Endothelial cell of umbilical vein (primary cell): ENCODE data around the gene SPACA7. TPM values are rescaled to one million over a fixed set of nuclear protein-coding genes. Genes with fewer than 3 reads are reported as not detected.

Source experiments
- BruUV-seq: library from RNA; stranded (reverse); fragments of 400-500 nt; replicated peaks from 2 replicates; lab custom pipeline; 2021; lab: Mats Ljungman, UMichigan
- CTCF ChIA-PET: fragments of 300-600, 350-600 bp; sonication (Branson Sonifier 250); formaldehyde crosslinking; loops from one replicate; lab custom pipeline; 2021; ENCODE audit warnings: antibody characterized with exemption, inconsistent platforms; lab: Charles Lee
- POLR2A ChIA-PET: fragments of 300-600, 350-600 bp; sonication (Branson Sonifier 250); formaldehyde crosslinking; loops from one replicate; lab custom pipeline; 2021; ENCODE audit warnings: antibody characterized with exemption, inconsistent platforms; lab: Charles Lee
- DNase-seq: peaks from one replicate; pipeline ENCODE4 v3.0.0-alpha.2; 2011; ENCODE audit warnings: low read depth, low spot score
- FAIRE-seq: peaks from 2 replicates; lab custom pipeline; 2011; peaks lifted over from hg19 to GRCh38; lab: Jason Lieb, UNC
- H2AFZ ChIP-seq: 2 replicates; pipeline ENCODE4 v1.6.0; 2012; ENCODE audit warnings: low read depth, low read length, control low read depth, inconsistent platforms
- H3K27ac ChIP-seq: 2 replicates; pipeline ENCODE4 v1.5.1; 2011; ENCODE audit warnings: low read depth, mild to moderate bottlenecking, control low read depth, low read length, moderate library complexity; ENCODE audit not compliant: insufficient read depth
- H3K27me3 ChIP-seq, 2 experiments: 2 replicates each; pipeline versions ENCODE4 v1.6.0 to v1.6.1; 2011; ENCODE audit warnings: low read length in 2 of 2, mixed read lengths in 1 of 2; ENCODE audit not compliant: control insufficient read depth in 2 of 2, insufficient read depth in 2 of 2
- H3K36me3 ChIP-seq, 2 experiments: 2 replicates in 1 of 2; 3 replicates in 1 of 2; pipeline ENCODE4 v1.5.1; 2011; ENCODE audit warnings: low read length in 2 of 2, mild to moderate bottlenecking in 1 of 2, moderate library complexity in 1 of 2; ENCODE audit not compliant: control insufficient read depth in 2 of 2, insufficient read depth in 2 of 2; ENCODE audit errors: extremely low read depth in 1 of 2
- H3K4me1 ChIP-seq: 3 replicates; pipeline ENCODE4 v1.5.1; 2011; ENCODE audit warnings: mild to moderate bottlenecking, low read length; ENCODE audit not compliant: control insufficient read depth, insufficient read depth; ENCODE audit errors: extremely low read depth
- H3K4me2 ChIP-seq: 2 replicates; pipeline ENCODE4 v1.6.1; 2011; ENCODE audit warnings: low read length, control low read depth, mixed read lengths; ENCODE audit not compliant: insufficient read depth
- H3K4me3 ChIP-seq, 3 experiments: fragments of 200-600 bp in 1 of 3; sonication (generic), shearing (Covaris generic) in 1 of 3; replicated peaks in 1 of 3; 2 replicates each; pipeline ENCODE4 v1.5.1; 2011 to 2016; ENCODE audit warnings: control low read depth in 3 of 3, low read length in 3 of 3, mild to moderate bottlenecking in 2 of 3, inconsistent platforms in 1 of 3, low read depth in 1 of 3, moderate library complexity in 1 of 3; ENCODE audit not compliant: insufficient read depth in 1 of 3
- H3K79me2 ChIP-seq: 2 replicates; pipeline ENCODE4 v1.6.0; 2012; ENCODE audit warnings: low read length, inconsistent platforms; ENCODE audit not compliant: control insufficient read depth, insufficient read depth
- H3K9ac ChIP-seq: replicated peaks from 2 replicates; pipeline ENCODE3; 2011; ENCODE audit warnings: low read length, control low read depth; ENCODE audit not compliant: insufficient read depth; ENCODE audit errors: extremely low read depth
- H3K9me1 ChIP-seq: replicated peaks from 3 replicates; pipeline ENCODE4 v1.6.0; 2011; ENCODE audit warnings: mild to moderate bottlenecking, low read length; ENCODE audit not compliant: control insufficient read depth, insufficient read depth; ENCODE audit errors: extremely low read depth
- H3K9me3 ChIP-seq: replicated peaks from 2 replicates; pipeline ENCODE4 v1.5.1; 2012; ENCODE audit warnings: low read length, inconsistent platforms; ENCODE audit not compliant: control insufficient read depth, insufficient read depth
- H4K20me1 ChIP-seq: replicated peaks from 2 replicates; pipeline ENCODE3; 2011; ENCODE audit warnings: mild to moderate bottlenecking, low read length; ENCODE audit not compliant: control insufficient read depth, insufficient read depth; ENCODE audit errors: extremely low read depth
- CTCF ChIP-seq, 2 donors: IDR thresholded peaks; 1 replicate in 1 of 2; 2 replicates in 1 of 2; pipeline ENCODE4 v1.5.1; 2011; ENCODE audit warnings: low read length in 2 of 2, mild to moderate bottlenecking in 2 of 2, moderate library complexity in 2 of 2, control low read depth in 1 of 2, inconsistent platforms in 1 of 2, low read depth in 1 of 2; ENCODE audit not compliant: insufficient read depth in 1 of 2; ENCODE audit errors: extremely low read depth in 1 of 2
- EZH2 ChIP-seq: IDR thresholded peaks from 2 replicates; pipeline ENCODE4 v1.6.1; 2012; ENCODE audit warnings: borderline replicate concordance, low read depth, mild to moderate bottlenecking, moderate library complexity, low read length, inconsistent platforms; ENCODE audit not compliant: severe bottlenecking
- FOS ChIP-seq: IDR thresholded peaks from 2 replicates; pipeline ENCODE4 v1.6.1; 2011; ENCODE audit warnings: mild to moderate bottlenecking, low read length, moderate library complexity, borderline replicate concordance; ENCODE audit not compliant: insufficient read depth
- GATA2 ChIP-seq: IDR thresholded peaks from 2 replicates; pipeline ENCODE4 v1.7.0; 2011; ENCODE audit warnings: low read depth, mild to moderate bottlenecking, moderate library complexity, mixed read lengths, low read length; ENCODE audit not compliant: insufficient read length, insufficient read depth
- JUN ChIP-seq: IDR thresholded peaks from 2 replicates; pipeline ENCODE4 v1.6.1; 2011; ENCODE audit warnings: borderline replicate concordance, low read depth; ENCODE audit not compliant: insufficient read length, insufficient read depth
- MAX ChIP-seq: IDR thresholded peaks from 2 replicates; pipeline ENCODE4 v1.6.1; 2011; ENCODE audit not compliant: insufficient read depth, insufficient read length
- MYC ChIP-seq: IDR thresholded peaks from one replicate; pipeline ENCODE4 v1.6.1; 2011; ENCODE audit warnings: mild to moderate bottlenecking, low read depth, low read length
- POLR2A ChIP-seq: IDR thresholded peaks from 2 replicates; pipeline ENCODE4 v1.6.1; 2012; ENCODE audit warnings: low read depth, mild to moderate bottlenecking, control low read depth, low read length
- POLR2AphosphoS5 ChIP-seq: IDR thresholded peaks from 2 replicates; pipeline ENCODE4 v1.6.1; 2012; ENCODE audit warnings: low read depth, mild to moderate bottlenecking, control low read depth, low read length, moderate library complexity; ENCODE audit not compliant: insufficient read depth
- dilution Hi-C: fragments of 300-500 bp; cut with MboI; formaldehyde crosslinking; loops from one replicate; pipeline ENCODE4 v1.15.0; 2019; ENCODE audit warnings: low sequenced_read_pairs; ENCODE audit not compliant: extremely low pct_ligation_motif_present
- intact Hi-C: fragments of 100-400 bp; cut with micrococcal nuclease; formaldehyde crosslinking; loops from one replicate; pipeline ENCODE4 v1.10.0; 2022
- polyA plus RNA-seq, 4 experiments: library from polyadenylated mRNA; depleted of rRNA in 3 of 4; stranded (reverse) in 3 of 4; unstranded in 1 of 4; fragments of >200 nt; gene quantifications; 2 replicates each; pipeline versions ENCODE4 v1.2.1 to v1.2.3, GENCODE V29; 2011 to 2012; ENCODE audit warnings: missing spikeins in 1 of 4
- total RNA-seq: library from RNA; stranded (reverse); gene quantifications from 2 replicates; pipeline ENCODE4 v1.2.3, GENCODE V29; 2021

The SPACA7 gene
- total and polyA plus RNA-seq, 2 donors (not counting 3 experiments of a cell fraction or from before 2014, with no cell fraction given) = not detected

GRCh38 chr13:112356190-112356589, 20.0 kb upstream of the SPACA7 start:
- DNase-seq (no peak), FAIRE-seq (no peak)
- Histone ChIP-seq H3K4me3 (no peak overlapping the region), H4K20me1 (no peaks in the 10 kb centered on the region), H3K79me2 (no peaks in the 10 kb centered on the region), H3K9me3 (no peaks in the 10 kb centered on the region), H3K9me1 (no peaks in the 10 kb centered on the region), H3K4me2 (no peak overlapping the region), H3K27ac (no peak overlapping the region), H3K36me3 (no peaks in the 10 kb centered on the region), H3K27me3 (no peaks in the 10 kb centered on the region), H3K4me1 (no peaks in the 10 kb centered on the region), H3K9ac (no peak overlapping the region), H2AFZ (no peak overlapping the region)
- dilution Hi-C loops = no loop called here
- TF ChIP-seq CTCF (IDR thresholded peaks at IDR 0.05; ENCODE audit: extremely low read depth in 1 of 2, insufficient read depth in 1 of 2, low read depth in 1 of 2, low read length in 2 of 2) = no peak
- no peak for TF ChIP-seq MAX
- TF ChIP-seq GATA2 = no peak
- TF ChIP-seq FOS = no peak
- ChIA-PET CTCF (no interaction called here), POLR2A (no interaction called here)
- intact Hi-C loops = no loop called here
- BruUV-seq = no TSS peak

DNA sequence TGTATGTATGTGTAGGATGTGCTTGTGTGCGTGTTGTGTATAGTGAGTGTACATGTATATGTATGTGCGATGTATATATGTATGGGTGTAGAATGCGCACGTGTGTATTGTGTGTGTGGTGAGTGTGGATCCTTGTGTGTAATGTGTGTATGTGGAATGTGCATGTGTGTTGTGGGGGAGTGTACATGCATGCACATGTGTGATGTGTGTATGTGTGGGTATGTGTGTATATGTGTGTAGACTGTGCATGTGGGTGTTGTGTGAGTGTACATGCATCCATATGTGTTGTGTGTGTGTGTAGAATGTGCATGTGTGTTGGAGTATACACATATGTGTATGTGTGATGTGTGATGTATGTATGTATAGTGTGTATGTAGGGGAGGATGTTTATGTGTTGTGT, 18.0 kb upstream of the SPACA7 start:
- no peaks in the 10 kb centered on the region for H3K9me3 ChIP-seq
- H4K20me1 ChIP-seq = no peaks in the 10 kb centered on the region
- TF ChIP-seq MAX (no peak), FOS (no peak), MYC (no peak), CTCF (IDR thresholded peaks at IDR 0.05; ENCODE audit: extremely low read depth in 1 of 2, insufficient read depth in 1 of 2, low read depth in 1 of 2, low read length in 2 of 2) (no peak), POLR2A (no peak), JUN (no peak), GATA2 (no peak), EZH2 (no peak), POLR2AphosphoS5 (no peak)
- H3K9me1 ChIP-seq = no peaks in the 10 kb centered on the region
- H3K27me3 ChIP-seq = no peaks in the 10 kb centered on the region
- FAIRE-seq (no peak), DNase-seq (no peak)
- dilution Hi-C loops = no loop called here
- H3K4me1 ChIP-seq = no peaks in the 10 kb centered on the region
- H3K27ac ChIP-seq = no peak overlapping the region
- H3K9ac ChIP-seq = no peak overlapping the region
- no peak overlapping the region for H2AFZ ChIP-seq
- no TSS peak for BruUV-seq
- no peak overlapping the region for H3K4me3 ChIP-seq
- no peaks in the 10 kb centered on the region for H3K79me2 ChIP-seq
- H3K36me3 ChIP-seq = no peaks in the 10 kb centered on the region
- CTCF ChIA-PET = no interaction called here
- H3K4me2 ChIP-seq = no peak overlapping the region
- intact Hi-C loops = no loop called here
- POLR2A ChIA-PET = no interaction called here
